Astrocyte (in vitro differentiated cells and primary cell): ENCODE data around the gene CARS2.

Experiments
- CTCF ChIP-seq: IDR thresholded peaks from 2 replicates; pipeline ENCODE4 v1.5.1; 2011; ENCODE audit warnings: low read depth, mild to moderate bottlenecking, inconsistent platforms, low read length, moderate library complexity; ENCODE audit not compliant: insufficient read depth
- EZH2 ChIP-seq: IDR thresholded peaks from 2 replicates; pipeline ENCODE4 v1.6.1; 2012; ENCODE audit warnings: mild to moderate bottlenecking, low read length, inconsistent platforms; ENCODE audit not compliant: insufficient read depth

GRCh38 chr13:110597041-110597689 lies 108.8 kb downstream of the CARS2 start:
- no peak for TF ChIP-seq CTCF
- TF ChIP-seq EZH2: no peak
